ENCODE measurements around the gene SYNPR. TPM values are rescaled to one million over a fixed set of nuclear protein-coding genes. Genes with fewer than 3 reads are reported as not detected.

Gene SYNPR
- polyA plus RNA-seq, 1 donor from 2014 or later = 2.0 TPM

DNA sequence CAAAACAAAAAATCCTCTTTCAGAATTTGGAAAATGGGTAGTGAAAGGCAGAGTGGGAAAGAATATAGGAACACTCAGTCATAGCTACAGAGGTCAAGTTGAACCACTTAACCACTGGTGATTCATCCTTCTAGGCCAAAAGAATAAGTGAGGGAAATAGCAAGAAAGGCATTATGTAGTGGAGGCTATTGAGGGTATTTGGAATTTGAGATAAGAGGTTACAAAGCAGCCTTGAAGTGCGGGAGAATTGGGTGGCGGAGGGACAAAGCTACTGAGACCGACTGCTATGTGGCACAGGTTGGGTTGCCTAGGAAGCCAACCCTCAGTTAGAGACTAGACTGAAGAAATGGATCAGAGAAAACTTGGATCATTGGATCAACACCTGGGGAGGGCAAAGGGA is 109.5 kb downstream of the SYNPR start:
- Histone ChIP-seq H3K4me2 (ENCODE audit: low read length) (no peak overlapping the region), H3K4me3 (ENCODE audit: low read length) (no peak overlapping the region), H3K36me3 (ENCODE audit: insufficient read depth, low read length) (no peaks in the 10 kb centered on the region), H3K9me2 (ENCODE audit: insufficient read depth, low read length) (no peaks in the 10 kb centered on the region), H4K20me1 (ENCODE audit: insufficient read depth) (no peaks in the 10 kb centered on the region), H2AFZ (ENCODE audit: low read depth, low read length) (no peak overlapping the region), H3F3A (ENCODE audit: insufficient read depth, low read length, poor library complexity, severe bottlenecking) (no peaks in the 10 kb centered on the region), H3K27ac (ENCODE audit: low read length) (no peak overlapping the region), H3K27me3 (ENCODE audit: insufficient read depth, low read depth, low read length) (no peaks in the 10 kb centered on the region), H3K79me2 (replicated peaks; ENCODE audit: insufficient read depth, low read length) (no peaks in the 10 kb centered on the region), H3K9me3 (ENCODE audit: low read length) (no peaks in the 10 kb centered on the region), H3K9ac (ENCODE audit: low read length) (no peak overlapping the region)
- no peak for TF ChIP-seq MXI1 (conservative IDR thresholded peaks at IDR 0.05; ENCODE audit: poor library complexity, severe bottlenecking)
- TF ChIP-seq EZH2 (IDR thresholded peaks at IDR 0.05; ENCODE audit: borderline replicate concordance, insufficient read depth, low read length, poor library complexity, severe bottlenecking) = no peak
- TF ChIP-seq RAD21 (conservative IDR thresholded peaks at IDR 0.05) = no peak
- TF ChIP-seq SMC3 (conservative IDR thresholded peaks at IDR 0.05; ENCODE audit: poor library complexity) = no peak
- no peak for TF ChIP-seq TAF1 (IDR thresholded peaks at IDR 0.05; ENCODE audit: low read depth)
- TF ChIP-seq POLR2AphosphoS5 (IDR thresholded peaks at IDR 0.05) = no peak
- no peak for TF ChIP-seq EP300 (conservative IDR thresholded peaks at IDR 0.05; ENCODE audit: poor library complexity, severe bottlenecking)
- TF ChIP-seq, protein P1, sequence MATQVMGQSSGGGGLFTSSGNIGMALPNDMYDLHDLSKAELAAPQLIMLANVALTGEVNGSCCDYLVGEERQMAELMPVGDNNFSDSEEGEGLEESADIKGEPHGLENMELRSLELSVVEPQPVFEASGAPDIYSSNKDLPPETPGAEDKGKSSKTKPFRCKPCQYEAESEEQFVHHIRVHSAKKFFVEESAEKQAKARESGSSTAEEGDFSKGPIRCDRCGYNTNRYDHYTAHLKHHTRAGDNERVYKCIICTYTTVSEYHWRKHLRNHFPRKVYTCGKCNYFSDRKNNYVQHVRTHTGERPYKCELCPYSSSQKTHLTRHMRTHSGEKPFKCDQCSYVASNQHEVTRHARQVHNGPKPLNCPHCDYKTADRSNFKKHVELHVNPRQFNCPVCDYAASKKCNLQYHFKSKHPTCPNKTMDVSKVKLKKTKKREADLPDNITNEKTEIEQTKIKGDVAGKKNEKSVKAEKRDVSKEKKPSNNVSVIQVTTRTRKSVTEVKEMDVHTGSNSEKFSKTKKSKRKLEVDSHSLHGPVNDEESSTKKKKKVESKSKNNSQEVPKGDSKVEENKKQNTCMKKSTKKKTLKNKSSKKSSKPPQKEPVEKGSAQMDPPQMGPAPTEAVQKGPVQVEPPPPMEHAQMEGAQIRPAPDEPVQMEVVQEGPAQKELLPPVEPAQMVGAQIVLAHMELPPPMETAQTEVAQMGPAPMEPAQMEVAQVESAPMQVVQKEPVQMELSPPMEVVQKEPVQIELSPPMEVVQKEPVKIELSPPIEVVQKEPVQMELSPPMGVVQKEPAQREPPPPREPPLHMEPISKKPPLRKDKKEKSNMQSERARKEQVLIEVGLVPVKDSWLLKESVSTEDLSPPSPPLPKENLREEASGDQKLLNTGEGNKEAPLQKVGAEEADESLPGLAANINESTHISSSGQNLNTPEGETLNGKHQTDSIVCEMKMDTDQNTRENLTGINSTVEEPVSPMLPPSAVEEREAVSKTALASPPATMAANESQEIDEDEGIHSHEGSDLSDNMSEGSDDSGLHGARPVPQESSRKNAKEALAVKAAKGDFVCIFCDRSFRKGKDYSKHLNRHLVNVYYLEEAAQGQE (IDR thresholded peaks at IDR 0.05; ENCODE audit: borderline replicate concordance) = no peak

GRCh38 chr3:63390710-63391230 is 112.7 kb downstream of the SYNPR start:
- no peak for TF ChIP-seq POLR2AphosphoS5 (IDR thresholded peaks at IDR 0.05)
- TF ChIP-seq EP300 (conservative IDR thresholded peaks at IDR 0.05; ENCODE audit: poor library complexity, severe bottlenecking) = no peak
- no peak for TF ChIP-seq SMC3 (conservative IDR thresholded peaks at IDR 0.05; ENCODE audit: poor library complexity)
- TF ChIP-seq, protein P1 (IDR thresholded peaks at IDR 0.05; ENCODE audit: borderline replicate concordance) = no peak
- TF ChIP-seq RAD21 (conservative IDR thresholded peaks at IDR 0.05) = no peak
- Histone ChIP-seq H3K9me2 (ENCODE audit: insufficient read depth, low read length) (no peaks in the 10 kb centered on the region), H3K79me2 (replicated peaks; ENCODE audit: insufficient read depth, low read length) (no peaks in the 10 kb centered on the region), H3K9me3 (ENCODE audit: low read length) (no peaks in the 10 kb centered on the region), H3K4me2 (ENCODE audit: low read length) (no peak overlapping the region), H3K9ac (ENCODE audit: low read length) (no peak overlapping the region), H3K27ac (ENCODE audit: low read length) (no peak overlapping the region), H2AFZ (ENCODE audit: low read depth, low read length) (no peak overlapping the region), H3K27me3 (ENCODE audit: insufficient read depth, low read depth, low read length) (no peaks in the 10 kb centered on the region), H3K4me3 (ENCODE audit: low read length) (no peak overlapping the region), H4K20me1 (ENCODE audit: insufficient read depth) (no peaks in the 10 kb centered on the region), H3F3A (ENCODE audit: insufficient read depth, low read length, poor library complexity, severe bottlenecking) (no peaks in the 10 kb centered on the region), H3K36me3 (ENCODE audit: insufficient read depth, low read length) (no peaks in the 10 kb centered on the region)
